ENCODE results near the gene NCOA1.
A peak's percentile ranks its signal among the peaks of the same experiment; 100 is the strongest.
"Not testable (repeated sequence)": the region's sequence is repeated elsewhere in the genome, so short reads cannot be mapped to it uniquely, and the experiment has no call there.

NCOA1 gene

DNA sequence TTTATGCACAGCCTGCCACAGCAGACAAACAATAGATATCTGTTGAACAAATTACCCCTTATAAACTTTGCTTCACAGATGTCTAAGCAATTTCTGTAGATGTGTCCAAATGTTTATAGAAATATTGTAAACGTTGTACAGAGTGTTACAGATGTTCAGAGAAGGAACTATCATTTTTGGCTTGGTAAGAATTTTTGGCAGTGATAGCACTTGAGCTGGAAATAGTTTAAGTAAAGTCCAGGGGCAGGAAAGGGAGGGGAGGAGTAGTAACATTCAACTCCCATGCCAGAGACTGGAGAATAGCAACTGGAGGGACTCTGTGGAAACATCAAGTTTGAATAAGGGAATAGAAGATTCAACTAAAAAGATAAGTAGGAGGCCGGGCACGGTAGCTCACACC, 297.8 kb downstream of the NCOA1 start:
- DNase-seq (ENCODE audit: low read depth) = no peak
- no peak for TF ChIP-seq CTCF (conservative IDR thresholded peaks at IDR 0.05; ENCODE audit: low read depth, low read length)
- H3K4me3 ChIP-seq (ENCODE audit: low read depth, low read length) = no peak overlapping the region

GRCh38 chr2:24791452-24791851, 300.4 kb downstream of the NCOA1 start:
- no peak for DNase-seq (ENCODE audit: low read depth)
- no peak for TF ChIP-seq CTCF (conservative IDR thresholded peaks at IDR 0.05; ENCODE audit: low read depth, low read length)

DNA sequence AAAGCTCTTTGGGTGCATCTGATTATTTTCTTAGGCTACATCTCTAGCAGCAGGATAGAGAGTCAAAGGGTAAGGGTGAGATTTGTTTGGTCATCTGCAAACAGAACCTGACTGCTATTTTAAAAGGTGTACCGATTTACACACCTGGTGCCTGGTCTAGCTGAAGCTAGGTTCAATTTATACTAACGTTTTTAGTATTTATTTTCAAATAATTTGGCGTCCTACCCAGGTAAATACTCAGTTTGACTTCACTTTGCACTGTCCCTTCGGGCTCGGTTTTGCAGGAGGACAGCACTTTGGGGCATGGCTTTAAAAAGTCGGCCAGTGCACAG, 301.5 kb downstream of the NCOA1 start:
- no peak for TF ChIP-seq CTCF (conservative IDR thresholded peaks at IDR 0.05; ENCODE audit: low read depth, low read length)
- H3K4me3 ChIP-seq (ENCODE audit: low read depth, low read length) = peak overlapping the region; percentile 95
- DNase-seq (ENCODE audit: low read depth) = no peak

More at GRCh38 chr2:24791452-24791851, 300.4 kb downstream of the NCOA1 start:
- H3K4me3 ChIP-seq (ENCODE audit: low read depth, low read length) = no peak overlapping the region

GRCh38 chr2:24792874-24793760, 302.1 kb downstream of the NCOA1 start, which contains the start of the genes CENPO and PTRHD1:
Gene CENPO, plus strand, starts transcription at chr2:24793425. Its CDS starts 495 bp downstream, at chr2:24793920.
Gene PTRHD1, minus strand, starts transcription at chr2:24793391. Its CDS starts 14 bp downstream, at chr2:24793377.
- H3K4me3 ChIP-seq (ENCODE audit: low read depth, low read length) = peak within 1 kb of the TSS; percentile 95
- TF ChIP-seq CTCF (conservative IDR thresholded peaks at IDR 0.05; ENCODE audit: low read depth, low read length) = peak; percentile 67
- peak; percentile 98 for DNase-seq (ENCODE audit: low read depth)

GRCh38 chr2:24793761-24794435, 302.8 kb downstream of the NCOA1 start:
- TF ChIP-seq CTCF (conservative IDR thresholded peaks at IDR 0.05; ENCODE audit: low read depth, low read length) = no peak
- no peak for DNase-seq (ENCODE audit: low read depth)
- peak overlapping the region; percentile 95 for H3K4me3 ChIP-seq (ENCODE audit: low read depth, low read length)

DNA sequence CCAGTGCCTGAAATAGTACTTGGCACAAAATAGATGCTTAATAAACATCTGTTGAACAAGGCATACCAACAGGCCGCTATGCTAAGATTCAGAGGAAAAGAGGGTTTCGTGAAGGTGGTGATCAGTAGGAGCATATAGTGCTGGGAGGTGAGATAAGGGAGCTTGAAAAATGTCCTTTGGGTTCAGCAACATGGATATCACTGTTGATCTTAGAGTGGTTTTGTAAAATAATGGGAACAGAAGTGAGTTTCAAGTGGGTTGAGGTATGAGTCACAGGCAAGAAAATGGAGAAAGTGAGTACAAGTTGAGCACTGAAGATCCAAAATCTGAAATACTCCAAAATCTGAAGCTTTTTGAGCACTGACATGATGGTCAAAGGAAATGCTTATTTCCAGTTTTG, 306.6 kb downstream of the NCOA1 start:
- no peak overlapping the region for H3K4me3 ChIP-seq (ENCODE audit: low read depth, low read length)
- DNase-seq (ENCODE audit: low read depth) = no peak
- TF ChIP-seq CTCF (conservative IDR thresholded peaks at IDR 0.05; ENCODE audit: low read depth, low read length) = no peak

GRCh38 chr2:24800487-24800886, 309.4 kb downstream of the NCOA1 start:
- DNase-seq (ENCODE audit: low read depth); H3K4me3 ChIP-seq (ENCODE audit: low read depth, low read length): not testable (repeated sequence)

DNA sequence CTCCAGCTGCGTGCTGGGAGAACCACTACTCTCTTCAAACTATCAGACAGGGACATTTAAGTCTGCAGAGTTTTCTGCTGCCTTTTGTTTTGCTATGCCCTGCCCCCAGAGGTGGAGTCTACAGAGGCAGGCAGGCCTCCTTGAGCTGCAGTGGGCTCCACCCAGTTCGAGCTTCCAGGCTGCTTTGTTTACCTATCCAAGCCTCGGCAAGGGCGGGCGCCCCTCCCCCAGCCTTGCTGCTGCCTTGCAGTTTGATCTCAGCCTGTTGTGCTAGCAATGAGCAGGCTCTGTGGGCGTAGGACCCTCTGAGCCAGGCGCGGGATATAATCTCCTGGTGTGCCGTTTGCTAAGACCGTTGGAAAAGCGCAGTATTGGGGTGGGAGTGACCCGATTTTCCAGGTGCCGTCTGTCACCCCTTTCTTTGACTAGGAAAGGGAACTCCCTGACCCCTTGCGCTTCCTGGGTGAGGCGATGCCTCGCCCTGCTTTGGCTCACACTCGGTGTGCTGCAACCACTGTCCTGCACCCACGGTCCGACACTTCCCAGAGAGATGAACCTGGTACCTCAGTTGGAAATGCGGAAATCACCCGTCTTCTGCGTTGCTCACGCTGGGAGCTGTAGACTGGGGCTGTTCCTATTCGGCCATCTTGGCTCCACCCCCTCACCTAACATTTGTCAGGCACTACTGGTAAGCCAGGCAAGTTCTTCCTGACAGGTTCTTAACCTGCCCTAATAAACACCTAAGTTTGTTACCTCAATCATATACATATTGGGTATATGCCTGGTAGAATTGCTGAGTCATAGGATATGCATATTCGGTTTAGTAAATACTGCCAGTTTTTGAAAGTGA, 315.0 kb downstream of the NCOA1 start:
- not testable (repeated sequence) for DNase-seq (ENCODE audit: low read depth); H3K4me3 ChIP-seq (ENCODE audit: low read depth, low read length)
